ENCODE data around the gene GPRC5B.

GPRC5B gene

DNA sequence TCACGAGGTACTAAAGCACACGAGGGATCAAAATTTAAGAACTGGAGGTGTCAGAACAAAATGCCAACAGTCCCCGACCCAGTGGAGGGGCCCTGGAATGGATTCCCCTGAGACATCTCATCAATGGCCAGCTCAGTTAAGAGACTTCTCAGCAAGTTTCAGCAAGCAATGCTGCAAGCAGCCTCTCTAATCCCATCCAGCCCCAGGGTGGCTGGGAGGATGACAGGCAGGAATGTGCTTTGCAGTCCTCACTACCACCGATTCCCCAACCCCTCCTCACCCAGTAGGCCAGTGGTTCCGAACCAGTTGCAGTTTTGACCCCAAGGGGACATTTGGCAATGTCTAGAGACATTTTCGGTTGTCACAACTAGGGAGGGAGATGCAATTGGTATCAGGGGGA is 8.7 kb downstream of the GPRC5B start:
- Histone ChIP-seq H3K4me3 (IDR thresholded peaks at IDR 0.05; ENCODE audit: insufficient read depth, low read depth, low read length) (no peak overlapping the region), H3K4me1 (ENCODE audit: low read depth, poor library complexity, severe bottlenecking) (no peaks in the 10 kb centered on the region), H3K79me2 (ENCODE audit: insufficient read depth, low read depth) (no peaks in the 10 kb centered on the region), H3K9ac (no peak overlapping the region), H3K27ac (no peak overlapping the region), H3K36me3 (ENCODE audit: insufficient read depth) (no peaks in the 10 kb centered on the region), H2AFZ (ENCODE audit: low read depth) (no peak overlapping the region), H4K20me1 (ENCODE audit: insufficient read depth) (no peaks in the 10 kb centered on the region), H3K4me2 (no peak overlapping the region), H3K27me3 (ENCODE audit: insufficient read depth, low read depth) (no peaks in the 10 kb centered on the region)
- TF ChIP-seq, protein P1, sequence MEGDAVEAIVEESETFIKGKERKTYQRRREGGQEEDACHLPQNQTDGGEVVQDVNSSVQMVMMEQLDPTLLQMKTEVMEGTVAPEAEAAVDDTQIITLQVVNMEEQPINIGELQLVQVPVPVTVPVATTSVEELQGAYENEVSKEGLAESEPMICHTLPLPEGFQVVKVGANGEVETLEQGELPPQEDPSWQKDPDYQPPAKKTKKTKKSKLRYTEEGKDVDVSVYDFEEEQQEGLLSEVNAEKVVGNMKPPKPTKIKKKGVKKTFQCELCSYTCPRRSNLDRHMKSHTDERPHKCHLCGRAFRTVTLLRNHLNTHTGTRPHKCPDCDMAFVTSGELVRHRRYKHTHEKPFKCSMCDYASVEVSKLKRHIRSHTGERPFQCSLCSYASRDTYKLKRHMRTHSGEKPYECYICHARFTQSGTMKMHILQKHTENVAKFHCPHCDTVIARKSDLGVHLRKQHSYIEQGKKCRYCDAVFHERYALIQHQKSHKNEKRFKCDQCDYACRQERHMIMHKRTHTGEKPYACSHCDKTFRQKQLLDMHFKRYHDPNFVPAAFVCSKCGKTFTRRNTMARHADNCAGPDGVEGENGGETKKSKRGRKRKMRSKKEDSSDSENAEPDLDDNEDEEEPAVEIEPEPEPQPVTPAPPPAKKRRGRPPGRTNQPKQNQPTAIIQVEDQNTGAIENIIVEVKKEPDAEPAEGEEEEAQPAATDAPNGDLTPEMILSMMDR (conservative IDR thresholded peaks at IDR 0.05; ENCODE audit: low read depth, low read length) = no peak

DNA sequence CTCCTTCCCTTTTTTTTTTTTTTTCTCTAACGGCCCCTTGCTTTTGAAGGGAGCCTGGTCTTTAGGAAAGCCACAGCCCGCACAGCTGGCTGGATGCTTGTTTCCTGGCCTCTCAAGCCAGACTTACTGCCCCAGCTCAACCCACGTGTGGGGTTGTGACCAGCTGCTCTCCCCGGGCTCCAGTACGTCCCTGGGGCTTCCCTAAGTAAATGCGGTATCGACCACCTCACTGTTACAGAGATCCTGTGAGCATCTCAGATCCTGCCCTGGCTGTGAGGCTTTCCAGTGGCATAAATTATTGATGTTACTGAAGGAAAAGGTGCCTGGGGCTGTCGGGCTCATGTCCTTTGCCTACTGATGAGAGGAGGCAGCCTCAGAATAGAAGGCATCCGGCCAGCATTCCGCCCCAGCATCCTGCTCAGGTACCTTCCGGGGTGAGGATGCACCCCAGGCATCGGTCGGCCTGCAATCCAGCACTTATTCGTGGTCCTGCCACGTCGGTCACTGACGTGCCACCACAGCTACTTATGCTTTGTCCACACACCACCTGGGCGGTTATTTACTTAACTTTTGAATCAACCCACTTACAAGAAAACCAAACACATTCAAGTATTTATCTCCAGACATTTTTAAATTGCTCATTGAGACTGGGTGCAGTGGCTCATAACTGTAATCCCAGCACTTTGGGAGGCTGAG is 9.6 kb downstream of the GPRC5B start:
- TF ChIP-seq, protein P1 (conservative IDR thresholded peaks at IDR 0.05; ENCODE audit: low read depth, low read length) = no peak
- no peaks in the 10 kb centered on the region for H3K4me1 ChIP-seq (ENCODE audit: low read depth, poor library complexity, severe bottlenecking)
- H3K79me2 ChIP-seq (ENCODE audit: insufficient read depth, low read depth) = no peaks in the 10 kb centered on the region
- no peak overlapping the region for H3K4me3 ChIP-seq (IDR thresholded peaks at IDR 0.05; ENCODE audit: insufficient read depth, low read depth, low read length)
- H4K20me1 ChIP-seq (ENCODE audit: insufficient read depth) = no peaks in the 10 kb centered on the region
- H3K4me2 ChIP-seq = no peak overlapping the region
- no peak overlapping the region for H3K9ac ChIP-seq
- H3K27ac ChIP-seq = no peak overlapping the region
- H2AFZ ChIP-seq (ENCODE audit: low read depth) = no peak overlapping the region
- no peaks in the 10 kb centered on the region for H3K27me3 ChIP-seq (ENCODE audit: insufficient read depth, low read depth)
- no peaks in the 10 kb centered on the region for H3K36me3 ChIP-seq (ENCODE audit: insufficient read depth)

DNA sequence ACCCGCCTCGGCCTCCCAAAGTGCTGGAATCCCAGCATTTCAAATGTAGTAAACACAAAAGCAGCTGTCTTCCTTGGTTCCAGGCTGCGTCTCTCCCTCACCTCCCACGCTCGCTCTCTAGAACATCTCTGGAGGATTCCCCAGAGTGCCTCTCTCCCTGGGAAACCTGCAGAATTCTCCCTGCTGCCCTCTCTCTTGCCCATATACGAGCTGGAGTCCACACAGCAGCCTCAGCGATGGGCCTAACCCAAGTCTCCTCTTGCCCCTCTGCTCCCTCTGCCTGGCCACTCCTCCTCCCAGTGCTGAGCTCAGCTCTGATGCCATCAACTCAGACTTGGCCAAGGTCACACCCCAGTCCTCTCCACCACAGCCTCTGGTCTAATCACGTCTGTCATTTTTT is 10.6 kb downstream of the GPRC5B start:
- H2AFZ ChIP-seq (ENCODE audit: low read depth) = no peak overlapping the region
- no peak overlapping the region for H3K27ac ChIP-seq
- TF ChIP-seq, protein P1 (conservative IDR thresholded peaks at IDR 0.05; ENCODE audit: low read depth, low read length) = no peak
- no peaks in the 10 kb centered on the region for H3K36me3 ChIP-seq (ENCODE audit: insufficient read depth)
- H3K9ac ChIP-seq = no peak overlapping the region
- H3K4me2 ChIP-seq = no peak overlapping the region
- H3K4me3 ChIP-seq (IDR thresholded peaks at IDR 0.05; ENCODE audit: insufficient read depth, low read depth, low read length) = no peak overlapping the region
- no peaks in the 10 kb centered on the region for H3K4me1 ChIP-seq (ENCODE audit: low read depth, poor library complexity, severe bottlenecking)
- H3K79me2 ChIP-seq (ENCODE audit: insufficient read depth, low read depth) = no peaks in the 10 kb centered on the region
- H4K20me1 ChIP-seq (ENCODE audit: insufficient read depth) = no peaks in the 10 kb centered on the region
- H3K27me3 ChIP-seq (ENCODE audit: insufficient read depth, low read depth) = no peaks in the 10 kb centered on the region

DNA sequence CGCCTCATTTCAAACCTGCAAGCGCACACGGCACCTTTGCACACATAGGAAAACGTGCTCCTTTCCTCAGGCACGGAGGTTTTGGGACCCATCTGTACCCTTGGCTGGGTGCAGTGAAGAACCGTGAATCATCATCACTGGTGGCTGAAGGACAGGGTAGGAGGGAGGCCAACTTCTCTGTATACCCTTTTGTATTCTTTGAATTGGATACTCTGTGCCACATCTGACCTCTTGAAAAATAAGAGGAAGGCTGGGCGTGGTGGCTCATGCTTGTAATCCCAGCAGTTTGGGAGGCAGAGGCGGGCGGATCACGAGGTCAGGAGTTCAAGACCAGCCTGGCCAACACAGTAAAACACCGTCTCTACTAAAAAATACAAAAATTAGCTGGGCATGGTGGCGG is 11.7 kb downstream of the GPRC5B start:
- no peak overlapping the region for H3K4me2 ChIP-seq
- no peak overlapping the region for H3K27ac ChIP-seq
- H4K20me1 ChIP-seq (ENCODE audit: insufficient read depth) = no peaks in the 10 kb centered on the region
- H3K79me2 ChIP-seq (ENCODE audit: insufficient read depth, low read depth) = no peaks in the 10 kb centered on the region
- H2AFZ ChIP-seq (ENCODE audit: low read depth) = no peak overlapping the region
- no peak overlapping the region for H3K4me3 ChIP-seq (IDR thresholded peaks at IDR 0.05; ENCODE audit: insufficient read depth, low read depth, low read length)
- no peaks in the 10 kb centered on the region for H3K4me1 ChIP-seq (ENCODE audit: low read depth, poor library complexity, severe bottlenecking)
- TF ChIP-seq, protein P1 (conservative IDR thresholded peaks at IDR 0.05; ENCODE audit: low read depth, low read length) = no peak
- no peak overlapping the region for H3K9ac ChIP-seq
- H3K27me3 ChIP-seq (ENCODE audit: insufficient read depth, low read depth) = no peaks in the 10 kb centered on the region
- no peaks in the 10 kb centered on the region for H3K36me3 ChIP-seq (ENCODE audit: insufficient read depth)

Data from KMS-11 (cell line).